Gastrocnemius medialis (tissue), 4 donors: Measurements from ENCODE around the gene HPS1. TPM values are rescaled to one million over a fixed set of nuclear protein-coding genes. Genes with fewer than 3 reads are reported as not detected.

Experiments
- ATAC-seq, 2 donors: fragments of 150-250 bp; one replicate each; pipeline ENCODE4 v1.9.1; 2016
- DNase-seq, 2 donors: peaks; one replicate each; pipeline ENCODE4 v3.0.0-alpha.2; 2019
- H3K27ac ChIP-seq, 4 donors: fragments of 200-600 bp; sonication (generic); 1 replicate in 1 of 4; 2 replicates in 3 of 4; pipeline ENCODE4 v1.5.1; 2016 to 2018; ENCODE audit warnings: mild to moderate bottlenecking in 2 of 4, moderate library complexity in 1 of 4
- H3K27me3 ChIP-seq, 3 donors: fragments of 200-600 bp; sonication (generic) in 2 of 3; 1 replicate in 1 of 3; 2 replicates in 2 of 3; pipeline versions ENCODE4 v1.5.1 to v1.6.0; 2016 to 2019; ENCODE audit warnings: mild to moderate bottlenecking in 1 of 3, moderate library complexity in 1 of 3
- H3K36me3 ChIP-seq, 2 donors: fragments of 200-600 bp; sonication (generic) in 1 of 2; one replicate each; pipeline ENCODE4 v1.5.1; 2017 to 2018
- H3K4me1 ChIP-seq, 2 donors: fragments of 200-600 bp; sonication (generic) in 1 of 2; one replicate each; pipeline ENCODE4 v1.5.1; 2016 to 2017; ENCODE audit warnings: mild to moderate bottlenecking in 2 of 2
- H3K4me3 ChIP-seq, 4 donors: fragments of 200-600 bp; sonication (generic) in 3 of 4; 1 replicate in 1 of 4; 2 replicates in 3 of 4; pipeline ENCODE4 v1.5.1; 2016 to 2019; ENCODE audit warnings: mild to moderate bottlenecking in 2 of 4
- H3K9me3 ChIP-seq, 3 donors: fragments of 200-600 bp; sonication (generic) in 2 of 3; 1 replicate in 1 of 3; 2 replicates in 2 of 3; pipeline ENCODE4 v1.5.1; 2016 to 2019
- POLR2A ChIP-seq, 2 donors: fragments of 450-650 bp; IDR thresholded peaks; one replicate each; pipeline ENCODE4 v1.6.1; 2017; ENCODE audit warnings: antibody characterized with exemption in 2 of 2, mild to moderate bottlenecking in 2 of 2, moderate library complexity in 2 of 2
- in situ Hi-C, 4 donors: fragments of 200-750 bp; cut with MboI; loops; one replicate each; pipeline versions ENCODE4 v1.15.0 to v1.8.0; 2017; ENCODE audit warnings: low sequenced_read_pairs in 4 of 4
- intact Hi-C: fragments of 100-400 bp; cut with DNase I; formaldehyde crosslinking; loops from one replicate; pipeline ENCODE4 v1.15.1; 2023; ENCODE audit warnings: low total_unique reads
- total RNA-seq, 4 donors: library from RNA; depleted of rRNA; stranded (reverse); fragments of >200 nt; gene quantifications; one replicate each; pipeline versions ENCODE4 v1.1.0 to v1.2.3, GENCODE V29; 2016
- TF ChIP-seq, protein P1 (sequence below), 5 experiments: fragments of 450-650 bp in 3 of 5; fragments of 200-600 bp in 2 of 5; sonication (generic) in 2 of 5; IDR thresholded peaks in 4 of 5; conservative IDR thresholded peaks in 1 of 5; 1 replicate in 4 of 5; 2 replicates in 1 of 5; pipeline ENCODE4 v1.5.1; 2016 to 2019; ENCODE audit warnings: antibody characterized with exemption in 5 of 5, mild to moderate bottlenecking in 3 of 5, moderate library complexity in 3 of 5

Gene HPS1
- total RNA-seq, 4 donors from 2014 or later: 10.6 to 26.0 (median 18.3) TPM

DNA sequence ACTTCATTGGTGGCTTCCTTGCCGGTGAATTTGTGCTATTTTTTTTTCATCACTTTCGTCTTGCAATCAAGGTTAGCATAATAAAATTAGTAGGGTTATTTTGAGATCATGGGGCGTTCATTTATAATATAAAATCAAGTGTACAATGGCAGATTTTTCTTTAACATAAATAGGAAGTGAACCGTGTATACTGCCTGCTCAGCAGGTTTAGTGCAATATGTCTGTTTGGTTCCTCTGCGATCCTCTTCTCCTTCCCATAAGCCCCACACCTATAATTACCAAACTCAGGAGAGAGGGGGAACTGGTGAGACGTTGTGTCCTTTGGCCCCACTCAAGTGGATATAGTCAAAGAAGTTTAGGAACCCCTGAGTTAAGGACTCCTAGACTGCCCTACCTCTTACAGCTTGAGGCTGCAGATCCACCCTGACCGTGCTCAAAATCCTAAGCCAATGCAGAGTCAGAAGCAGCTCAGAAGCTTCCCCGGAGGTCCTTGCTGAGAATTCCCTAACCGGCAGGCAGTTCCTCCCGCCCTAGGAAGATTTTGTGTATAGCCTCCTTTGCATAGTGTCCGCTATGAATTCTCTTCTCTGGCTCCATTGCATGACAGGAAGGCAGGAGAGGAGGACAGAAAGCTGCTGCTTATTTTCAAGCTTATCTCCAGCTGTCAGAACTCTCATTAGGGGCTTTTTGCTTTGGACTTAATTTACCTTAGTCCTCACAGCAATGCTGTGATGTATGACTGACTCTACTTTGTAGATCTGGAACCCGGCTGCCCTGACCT is 73.3 kb downstream of the HPS1 start:
- Histone ChIP-seq H3K27ac (no peak overlapping the region), H3K9me3 (no peaks in the 10 kb centered on the region), H3K4me1 (peaks cover 0 to 22% of the 10 kb centered on the region in 2 donors), H3K4me3 (no peak overlapping the region), H3K36me3 (no peaks in the 10 kb centered on the region), H3K27me3 (no peaks in the 10 kb centered on the region)
- in situ Hi-C loops (no loop called here), intact Hi-C loops (no loop called here)
- ATAC-seq (no peak), DNase-seq (no peak)
- no peak for TF ChIP-seq POLR2A (IDR thresholded peaks at IDR 0.05)
- TF ChIP-seq, protein P1, sequence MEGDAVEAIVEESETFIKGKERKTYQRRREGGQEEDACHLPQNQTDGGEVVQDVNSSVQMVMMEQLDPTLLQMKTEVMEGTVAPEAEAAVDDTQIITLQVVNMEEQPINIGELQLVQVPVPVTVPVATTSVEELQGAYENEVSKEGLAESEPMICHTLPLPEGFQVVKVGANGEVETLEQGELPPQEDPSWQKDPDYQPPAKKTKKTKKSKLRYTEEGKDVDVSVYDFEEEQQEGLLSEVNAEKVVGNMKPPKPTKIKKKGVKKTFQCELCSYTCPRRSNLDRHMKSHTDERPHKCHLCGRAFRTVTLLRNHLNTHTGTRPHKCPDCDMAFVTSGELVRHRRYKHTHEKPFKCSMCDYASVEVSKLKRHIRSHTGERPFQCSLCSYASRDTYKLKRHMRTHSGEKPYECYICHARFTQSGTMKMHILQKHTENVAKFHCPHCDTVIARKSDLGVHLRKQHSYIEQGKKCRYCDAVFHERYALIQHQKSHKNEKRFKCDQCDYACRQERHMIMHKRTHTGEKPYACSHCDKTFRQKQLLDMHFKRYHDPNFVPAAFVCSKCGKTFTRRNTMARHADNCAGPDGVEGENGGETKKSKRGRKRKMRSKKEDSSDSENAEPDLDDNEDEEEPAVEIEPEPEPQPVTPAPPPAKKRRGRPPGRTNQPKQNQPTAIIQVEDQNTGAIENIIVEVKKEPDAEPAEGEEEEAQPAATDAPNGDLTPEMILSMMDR (IDR thresholded peaks at IDR 0.05 in 4 of 5, conservative IDR thresholded peaks at IDR 0.05 in 1 of 5): no peak

DNA sequence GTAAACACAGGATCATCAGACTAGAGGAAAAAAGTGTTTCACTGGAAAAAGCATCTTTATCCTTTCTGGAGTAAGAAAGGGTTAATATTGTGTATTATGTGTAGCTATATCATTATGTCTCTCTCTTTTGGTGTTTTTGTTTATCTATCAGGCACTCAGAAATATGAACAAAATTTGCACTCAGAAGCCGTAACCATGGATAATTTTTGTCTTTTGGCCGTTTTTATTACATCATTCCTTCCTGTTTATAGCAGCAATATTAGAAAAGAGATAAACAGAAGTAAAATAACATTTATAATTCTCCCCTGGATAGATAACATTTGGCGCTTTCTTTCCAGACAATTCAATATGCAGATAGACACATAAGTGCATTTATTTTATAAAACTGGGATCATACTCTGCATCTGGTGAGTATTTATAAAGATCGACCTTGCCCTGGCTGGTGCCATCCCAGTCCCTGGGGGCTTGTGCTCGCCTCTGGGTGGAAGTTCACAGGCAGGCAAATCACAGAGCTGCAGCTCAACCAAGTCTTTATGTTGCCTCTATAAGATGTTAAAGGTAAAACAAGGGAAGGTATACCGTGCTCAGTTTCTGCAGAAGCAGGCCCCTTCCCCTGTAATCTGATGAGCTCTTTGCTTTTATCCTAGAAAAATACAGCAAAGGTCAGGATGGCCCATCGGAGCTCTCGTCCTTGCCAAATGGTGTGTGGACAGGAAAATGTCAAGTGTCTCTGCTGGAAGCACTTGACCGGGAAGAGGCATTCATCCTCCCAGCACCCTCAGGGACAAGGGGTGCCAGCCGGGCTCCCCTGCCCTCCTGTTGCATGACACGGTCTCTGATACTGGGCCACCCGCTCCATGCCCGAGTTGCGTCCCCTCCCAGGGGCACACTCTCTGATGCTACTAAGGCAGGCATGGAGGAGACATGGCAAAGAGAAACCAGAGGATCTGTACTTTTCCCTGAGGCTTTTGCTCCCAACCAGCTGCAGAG is 75.6 kb downstream of the HPS1 start:
- H3K4me1 ChIP-seq: peaks cover 0 to 14% of the 10 kb centered on the region in 2 donors
- H3K36me3 ChIP-seq: no peaks in the 10 kb centered on the region
- ATAC-seq (no peak), DNase-seq (no peak)
- H3K9me3 ChIP-seq: no peaks in the 10 kb centered on the region
- TF ChIP-seq POLR2A (IDR thresholded peaks at IDR 0.05): no peak
- TF ChIP-seq, protein P1 (IDR thresholded peaks at IDR 0.05 in 4 of 5, conservative IDR thresholded peaks at IDR 0.05 in 1 of 5): no peak
- H3K4me3 ChIP-seq: no peak overlapping the region
- in situ Hi-C loops (no loop called here), intact Hi-C loops (no loop called here)
- no peaks in the 10 kb centered on the region for H3K27me3 ChIP-seq
- no peak overlapping the region for H3K27ac ChIP-seq

DNA sequence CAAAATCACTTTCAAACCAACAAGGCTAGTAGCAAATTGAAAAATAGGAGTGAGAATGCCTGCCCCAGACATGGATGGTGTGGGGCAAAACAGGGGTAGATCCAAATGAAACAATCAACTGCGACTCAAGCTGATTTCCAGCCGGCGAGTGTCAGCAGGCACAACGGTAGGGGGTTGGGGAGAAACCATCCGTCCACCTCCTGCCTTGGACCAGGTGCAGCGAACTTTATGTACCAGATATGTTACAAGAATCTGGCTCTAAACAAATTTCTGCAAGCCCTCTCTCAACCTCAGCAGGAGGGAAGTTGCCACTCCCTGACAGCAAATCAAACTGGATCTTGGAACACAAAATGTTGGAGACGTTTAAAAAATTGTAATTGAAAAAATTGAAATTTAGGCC is 76.9 kb downstream of the HPS1 start:
- Histone ChIP-seq H3K27me3 (no peaks in the 10 kb centered on the region), H3K27ac (no peak overlapping the region), H3K4me3 (no peak overlapping the region), H3K36me3 (no peaks in the 10 kb centered on the region), H3K9me3 (no peaks in the 10 kb centered on the region), H3K4me1 (peaks cover 0 to 6% of the 10 kb centered on the region in 2 donors)
- DNase-seq: no peak
- peak in 1 of 2 donors; percentile 30 for ATAC-seq
- in situ Hi-C loops: no loop called here
- TF ChIP-seq POLR2A (IDR thresholded peaks at IDR 0.05): no peak
- TF ChIP-seq, protein P1 (IDR thresholded peaks at IDR 0.05 in 4 of 5, conservative IDR thresholded peaks at IDR 0.05 in 1 of 5): no peak
- intact Hi-C loops: no loop called here

GRCh38 chr10:98368644-98369043 is 78.1 kb downstream of the HPS1 start:
- in situ Hi-C loops: no loop called here
- no peaks in the 10 kb centered on the region for H3K4me1 ChIP-seq
- no peaks in the 10 kb centered on the region for H3K27me3 ChIP-seq
- H3K4me3 ChIP-seq: no peak overlapping the region
- H3K36me3 ChIP-seq: no peaks in the 10 kb centered on the region
- TF ChIP-seq, protein P1 (IDR thresholded peaks at IDR 0.05 in 4 of 5, conservative IDR thresholded peaks at IDR 0.05 in 1 of 5): no peak
- no peak for TF ChIP-seq POLR2A (IDR thresholded peaks at IDR 0.05)
- ATAC-seq: no peak
- DNase-seq: no peak
- intact Hi-C loops: no loop called here
- no peak overlapping the region for H3K27ac ChIP-seq
- no peaks in the 10 kb centered on the region for H3K9me3 ChIP-seq
